ENCODE results near the gene SERPINH1. TPM values are rescaled to one million over a fixed set of nuclear protein-coding genes. Genes with fewer than 3 reads are reported as not detected.
A peak's percentile ranks its signal among the peaks of the same experiment; 100 is the strongest.
"Not testable (repeated sequence)": the region's sequence is repeated elsewhere in the genome, so short reads cannot be mapped to it uniquely, and the experiment has no call there.

Gene SERPINH1
- polyA plus RNA-seq, 1 donor: 154 TPM

- H3K4me1 ChIP-seq (ENCODE audit: control insufficient read depth, insufficient read depth, low read length): peaks cover 9% of the 10 kb centered on the region
- no peak overlapping the region for H3K27ac ChIP-seq (ENCODE audit: low read length)
- DNase-seq: no peak
- no peaks in the 10 kb centered on the region for H3K9me3 ChIP-seq (ENCODE audit: control insufficient read depth, low read depth, low read length)
- no peak overlapping the region for H3K4me3 ChIP-seq (ENCODE audit: low read length)
- no CpG with 5 or more reads among the region's 6 CpGs for WGBS (ENCODE audit: insufficient coverage, low lambda C conversion rate)
- no peaks in the 10 kb centered on the region for H3K27me3 ChIP-seq (ENCODE audit: control insufficient read depth, insufficient read depth, low read length)
- peaks cover 33% of the 10 kb centered on the region for H3K36me3 ChIP-seq (ENCODE audit: control insufficient read depth, insufficient read depth, low read length)
Observed at GRCh38 chr11:75576017-75576416, 14.0 kb downstream of the SERPINH1 start.

DNA sequence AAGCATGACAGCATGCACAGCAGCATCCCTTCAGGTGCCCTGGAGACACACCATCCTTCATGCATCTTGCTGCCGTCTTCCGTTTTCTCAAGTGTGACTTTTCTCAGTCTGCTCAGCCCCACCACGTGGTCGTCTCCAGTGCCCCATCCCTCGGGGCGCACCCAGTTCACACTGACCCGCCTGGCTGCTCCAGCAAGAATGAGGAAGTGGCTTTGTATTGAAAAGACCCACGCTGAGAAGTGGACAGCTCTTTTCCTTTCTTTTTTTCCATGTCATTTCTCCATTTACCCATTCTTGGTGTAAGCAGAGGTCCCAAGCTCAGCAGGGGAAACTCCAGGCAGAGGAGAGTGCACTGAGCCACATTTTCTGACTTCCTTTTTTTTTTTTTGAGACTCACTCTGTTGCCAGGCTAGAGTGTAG, 14.5 kb downstream of the SERPINH1 start:
- Histone ChIP-seq H3K9me3 (ENCODE audit: control insufficient read depth, low read depth, low read length) (no peaks in the 10 kb centered on the region), H3K4me3 (ENCODE audit: low read length) (no peak overlapping the region), H3K4me1 (ENCODE audit: control insufficient read depth, insufficient read depth, low read length) (peaks cover 9% of the 10 kb centered on the region), H3K27ac (ENCODE audit: low read length) (peak overlapping the region; percentile 65), H3K36me3 (ENCODE audit: control insufficient read depth, insufficient read depth, low read length) (peaks cover 28% of the 10 kb centered on the region), H3K27me3 (ENCODE audit: control insufficient read depth, insufficient read depth, low read length) (no peaks in the 10 kb centered on the region)
- WGBS (ENCODE audit: insufficient coverage, low lambda C conversion rate): 20% methylated on average over 1 of the region's 8 CpGs
- peak in 1 of 2 donors; percentile 72 for DNase-seq

- Histone ChIP-seq H3K27ac (ENCODE audit: low read length) (peak overlapping the region; percentile 65), H3K9me3 (ENCODE audit: control insufficient read depth, low read depth, low read length) (no peaks in the 10 kb centered on the region), H3K27me3 (ENCODE audit: control insufficient read depth, insufficient read depth, low read length) (no peaks in the 10 kb centered on the region), H3K36me3 (ENCODE audit: control insufficient read depth, insufficient read depth, low read length) (peaks cover 21% of the 10 kb centered on the region), H3K4me1 (ENCODE audit: control insufficient read depth, insufficient read depth, low read length) (peaks cover 9% of the 10 kb centered on the region), H3K4me3 (ENCODE audit: low read length) (no peak overlapping the region)
- peak in 1 of 2 donors; percentile 53 for DNase-seq
- WGBS (ENCODE audit: insufficient coverage, low lambda C conversion rate): no CpG with 5 or more reads among the region's 10 CpGs
Observed at GRCh38 chr11:75577207-75577606, 15.2 kb downstream of the SERPINH1 start.

DNA sequence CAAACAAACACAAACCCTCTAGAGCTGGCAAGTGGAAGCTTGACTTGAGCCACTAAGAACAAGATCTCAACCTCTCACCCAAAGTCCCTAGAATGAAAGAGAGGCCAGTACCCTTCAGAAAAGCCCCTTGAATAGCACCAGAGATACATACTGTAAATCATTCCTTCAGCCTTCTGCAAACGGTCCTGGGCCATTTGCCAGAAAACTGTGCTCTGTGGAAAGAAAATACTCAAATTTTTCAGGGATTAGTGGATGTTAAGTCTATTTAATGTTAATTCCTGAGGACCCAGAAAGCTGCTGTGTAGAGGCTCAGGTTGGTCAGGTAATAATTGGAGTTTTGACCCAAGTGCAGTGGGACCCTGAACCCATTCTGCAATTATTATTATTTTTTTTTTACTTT, 16.9 kb downstream of the SERPINH1 start:
- H3K9me3 ChIP-seq (ENCODE audit: control insufficient read depth, low read depth, low read length): no peaks in the 10 kb centered on the region
- peaks cover 4% of the 10 kb centered on the region for H3K36me3 ChIP-seq (ENCODE audit: control insufficient read depth, insufficient read depth, low read length)
- H3K4me1 ChIP-seq (ENCODE audit: control insufficient read depth, insufficient read depth, low read length): peaks cover 17% of the 10 kb centered on the region
- H3K27me3 ChIP-seq (ENCODE audit: control insufficient read depth, insufficient read depth, low read length): no peaks in the 10 kb centered on the region
- H3K4me3 ChIP-seq (ENCODE audit: low read length): no peak overlapping the region
- no peak overlapping the region for H3K27ac ChIP-seq (ENCODE audit: low read length)
- WGBS (ENCODE audit: insufficient coverage, low lambda C conversion rate): no CpG with 5 or more reads among the region's 1 CpG
- DNase-seq: no peak

DNA sequence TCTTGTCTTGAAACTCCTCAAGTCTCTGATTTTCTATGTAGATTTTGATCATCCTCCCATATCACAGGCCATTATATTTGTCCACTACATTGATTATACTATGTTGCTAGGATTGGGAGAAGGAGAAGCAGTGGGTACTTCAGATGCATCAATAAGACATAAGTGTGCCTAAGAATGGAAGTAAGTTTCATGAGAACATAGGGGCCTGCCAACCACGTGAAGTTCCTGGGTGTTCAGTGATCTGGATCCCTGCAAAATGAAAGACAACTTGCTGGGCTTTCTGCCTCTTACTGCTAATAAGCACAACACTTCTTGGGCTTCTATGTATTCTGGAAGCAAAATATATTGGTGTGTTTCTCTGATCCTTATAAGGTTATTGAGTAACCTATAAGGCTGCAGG, 17.8 kb downstream of the SERPINH1 start:
- Histone ChIP-seq H3K27me3 (ENCODE audit: control insufficient read depth, insufficient read depth, low read length) (no peaks in the 10 kb centered on the region), H3K4me1 (ENCODE audit: control insufficient read depth, insufficient read depth, low read length) (peaks cover 23% of the 10 kb centered on the region), H3K27ac (ENCODE audit: low read length) (no peak overlapping the region), H3K9me3 (ENCODE audit: control insufficient read depth, low read depth, low read length) (no peaks in the 10 kb centered on the region), H3K4me3 (ENCODE audit: low read length) (no peak overlapping the region), H3K36me3 (ENCODE audit: control insufficient read depth, insufficient read depth, low read length) (no peaks in the 10 kb centered on the region)
- no peak for DNase-seq
- no CpG with 5 or more reads among the region's 1 CpG for WGBS (ENCODE audit: insufficient coverage, low lambda C conversion rate)

- Histone ChIP-seq H3K4me1 (ENCODE audit: control insufficient read depth, insufficient read depth, low read length) (peaks cover 15% of the 10 kb centered on the region), H3K4me3 (ENCODE audit: low read length) (peak overlapping the region; percentile 75), H3K9me3 (ENCODE audit: control insufficient read depth, low read depth, low read length) (no peaks in the 10 kb centered on the region), H3K27ac (ENCODE audit: low read length) (peak overlapping the region; percentile 86), H3K27me3 (ENCODE audit: control insufficient read depth, insufficient read depth, low read length) (no peaks in the 10 kb centered on the region), H3K36me3 (ENCODE audit: control insufficient read depth, insufficient read depth, low read length) (no peaks in the 10 kb centered on the region)
- WGBS (ENCODE audit: insufficient coverage, low lambda C conversion rate): no CpG with 5 or more reads among the region's 4 CpGs
- no peak for DNase-seq
Observed at GRCh38 chr11:75582506-75582894, 20.4 kb downstream of the SERPINH1 start.

GRCh38 chr11:75582895-75583717, 21.1 kb downstream of the SERPINH1 start:
- peak; percentile 73 to 83 for DNase-seq
- Histone ChIP-seq H3K9me3 (ENCODE audit: control insufficient read depth, low read depth, low read length) (no peaks in the 10 kb centered on the region), H3K36me3 (ENCODE audit: control insufficient read depth, insufficient read depth, low read length) (no peaks in the 10 kb centered on the region), H3K27me3 (ENCODE audit: control insufficient read depth, insufficient read depth, low read length) (no peaks in the 10 kb centered on the region), H3K4me3 (ENCODE audit: low read length) (peak overlapping the region; percentile 75), H3K4me1 (ENCODE audit: control insufficient read depth, insufficient read depth, low read length) (peaks cover 19% of the 10 kb centered on the region), H3K27ac (ENCODE audit: low read length) (peak overlapping the region; percentile 86)
- no CpG with 5 or more reads among the region's 68 CpGs for WGBS (ENCODE audit: insufficient coverage, low lambda C conversion rate)

DNA sequence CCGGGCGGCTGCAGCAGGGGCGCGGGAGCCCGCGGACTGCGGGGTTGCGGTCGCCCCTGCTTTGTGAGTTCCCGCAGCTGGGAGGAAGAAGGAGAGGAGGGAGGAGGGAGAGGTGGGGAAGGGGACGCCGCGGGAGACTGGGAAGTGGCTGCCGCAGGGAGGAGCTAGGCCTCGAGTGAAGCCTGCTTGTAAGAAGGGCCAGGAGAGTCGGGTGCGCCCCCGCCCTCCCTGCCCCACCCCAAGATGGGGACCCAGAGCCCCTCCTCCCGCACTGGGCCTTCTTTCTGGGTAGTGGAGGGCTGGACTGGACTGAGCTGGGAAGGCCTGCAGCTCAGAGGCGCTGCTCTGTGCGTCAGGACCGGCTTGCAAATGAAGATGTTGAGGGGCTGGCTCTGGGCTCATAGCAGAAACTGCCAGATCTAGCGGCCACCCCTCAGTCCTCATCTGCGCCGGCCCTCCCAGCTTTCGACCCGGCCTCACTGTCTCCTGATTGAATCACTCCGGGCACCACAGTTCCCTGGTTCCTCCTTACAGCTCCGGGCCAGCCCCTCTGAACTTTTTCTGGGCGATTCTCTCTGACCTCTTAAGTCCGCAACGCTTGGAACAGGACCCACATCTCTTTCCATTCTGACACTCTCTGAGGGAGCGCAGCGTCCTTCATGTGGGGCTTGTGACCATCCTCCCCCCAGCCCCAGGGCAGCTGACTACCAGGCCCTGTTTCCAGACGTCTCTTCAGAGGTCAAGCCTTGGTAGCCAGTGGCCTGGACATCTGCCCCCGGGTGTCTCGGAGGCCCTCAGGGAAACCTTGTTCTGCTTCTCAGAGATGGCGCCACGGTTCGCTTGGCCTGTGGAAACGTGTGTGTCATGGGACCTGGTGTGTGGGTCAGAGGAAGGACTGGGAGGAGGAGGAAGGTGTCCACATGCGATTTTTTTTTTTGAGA, 21.9 kb downstream of the SERPINH1 start:
- WGBS (ENCODE audit: insufficient coverage, low lambda C conversion rate): no CpG with 5 or more reads among the region's 42 CpGs
- peaks cover 27% of the 10 kb centered on the region for H3K4me1 ChIP-seq (ENCODE audit: control insufficient read depth, insufficient read depth, low read length)
- H3K4me3 ChIP-seq (ENCODE audit: low read length): peak overlapping the region; percentile 75
- H3K36me3 ChIP-seq (ENCODE audit: control insufficient read depth, insufficient read depth, low read length): no peaks in the 10 kb centered on the region
- no peaks in the 10 kb centered on the region for H3K27me3 ChIP-seq (ENCODE audit: control insufficient read depth, insufficient read depth, low read length)
- no peaks in the 10 kb centered on the region for H3K9me3 ChIP-seq (ENCODE audit: control insufficient read depth, low read depth, low read length)
- peak in 1 of 2 donors; percentile 82 for DNase-seq
- peak overlapping the region; percentile 86 for H3K27ac ChIP-seq (ENCODE audit: low read length)

DNA sequence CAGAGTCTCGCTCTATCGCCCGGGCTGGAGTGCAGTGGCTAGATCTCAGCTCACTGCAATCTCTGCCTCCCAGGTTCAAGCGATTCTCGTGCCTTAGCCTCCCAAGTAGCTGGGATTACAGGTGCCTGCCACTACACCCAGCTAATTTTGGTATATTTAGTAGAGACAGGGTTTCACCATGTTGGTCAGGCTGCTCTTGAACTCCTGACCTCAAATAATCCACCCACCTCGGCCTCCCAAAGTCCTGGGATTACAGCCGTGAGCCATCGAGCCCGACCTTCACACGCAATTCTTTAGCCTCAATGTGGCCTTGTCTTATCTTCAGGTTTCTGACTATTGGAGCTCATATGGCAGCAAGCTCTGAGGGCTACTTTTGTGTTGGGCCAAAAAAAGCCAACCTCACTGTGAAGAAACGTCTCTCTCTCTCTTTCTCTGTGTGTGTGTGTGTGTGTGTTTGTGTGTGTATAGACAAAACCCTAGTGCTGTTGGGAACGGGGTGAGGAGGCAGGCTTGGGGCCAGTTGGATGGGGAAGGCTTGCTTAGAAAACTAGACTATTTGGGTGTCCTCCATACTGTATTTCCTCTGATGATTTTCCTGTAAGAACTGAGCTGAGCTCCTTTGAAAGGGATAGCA, 22.7 kb downstream of the SERPINH1 start:
- DNase-seq; H3K9me3 ChIP-seq (ENCODE audit: control insufficient read depth, low read depth, low read length); H3K36me3 ChIP-seq (ENCODE audit: control insufficient read depth, insufficient read depth, low read length); H3K27me3 ChIP-seq (ENCODE audit: control insufficient read depth, insufficient read depth, low read length); H3K27ac ChIP-seq (ENCODE audit: low read length); H3K4me3 ChIP-seq (ENCODE audit: low read length): not testable (repeated sequence)
- peaks cover 30% of the 10 kb centered on the region for H3K4me1 ChIP-seq (ENCODE audit: control insufficient read depth, insufficient read depth, low read length)
- WGBS (ENCODE audit: insufficient coverage, low lambda C conversion rate): no CpG with 5 or more reads among the region's 12 CpGs

DNA sequence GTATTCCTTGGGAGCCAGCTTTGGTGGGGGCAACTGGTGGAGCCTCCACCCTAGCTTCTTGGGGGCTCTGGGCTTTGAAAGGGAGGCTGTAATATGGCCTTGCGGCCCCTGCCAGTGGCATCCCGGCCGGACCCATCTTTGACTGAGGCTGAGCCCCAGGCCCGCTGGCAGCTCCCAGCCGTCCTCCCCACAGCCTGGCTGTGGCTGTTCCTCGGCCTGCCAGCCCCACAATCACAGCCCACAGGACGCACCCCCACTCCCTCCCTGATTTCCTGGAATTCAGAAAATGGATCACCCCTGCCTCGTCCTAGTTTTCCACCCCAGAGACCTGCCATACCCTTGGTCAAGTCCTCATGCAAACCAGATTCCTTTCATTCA, 23.2 kb downstream of the SERPINH1 start:
- DNase-seq: no peak
- no peaks in the 10 kb centered on the region for H3K36me3 ChIP-seq (ENCODE audit: control insufficient read depth, insufficient read depth, low read length)
- no CpG with 5 or more reads among the region's 8 CpGs for WGBS (ENCODE audit: insufficient coverage, low lambda C conversion rate)
- H3K27me3 ChIP-seq (ENCODE audit: control insufficient read depth, insufficient read depth, low read length): no peaks in the 10 kb centered on the region
- H3K4me3 ChIP-seq (ENCODE audit: low read length): no peak overlapping the region
- H3K27ac ChIP-seq (ENCODE audit: low read length): no peak overlapping the region
- H3K9me3 ChIP-seq (ENCODE audit: control insufficient read depth, low read depth, low read length): no peaks in the 10 kb centered on the region
- H3K4me1 ChIP-seq (ENCODE audit: control insufficient read depth, insufficient read depth, low read length): peaks cover 30% of the 10 kb centered on the region

Measured in large intestine (tissue), 3 donors.